Inflammatory macrophage treated with lipopolysaccharide for 4 hours (primary cell): ENCODE data around the gene KHDRBS1.
"Not testable (repeated sequence)": the region's sequence is repeated elsewhere in the genome, so short reads cannot be mapped to it uniquely, and the experiment has no call there.

Experiments
- DNase-seq: peaks from one replicate; pipeline ENCODE4 v3.0.0-alpha.2; 2020

The KHDRBS1 gene, protein sequence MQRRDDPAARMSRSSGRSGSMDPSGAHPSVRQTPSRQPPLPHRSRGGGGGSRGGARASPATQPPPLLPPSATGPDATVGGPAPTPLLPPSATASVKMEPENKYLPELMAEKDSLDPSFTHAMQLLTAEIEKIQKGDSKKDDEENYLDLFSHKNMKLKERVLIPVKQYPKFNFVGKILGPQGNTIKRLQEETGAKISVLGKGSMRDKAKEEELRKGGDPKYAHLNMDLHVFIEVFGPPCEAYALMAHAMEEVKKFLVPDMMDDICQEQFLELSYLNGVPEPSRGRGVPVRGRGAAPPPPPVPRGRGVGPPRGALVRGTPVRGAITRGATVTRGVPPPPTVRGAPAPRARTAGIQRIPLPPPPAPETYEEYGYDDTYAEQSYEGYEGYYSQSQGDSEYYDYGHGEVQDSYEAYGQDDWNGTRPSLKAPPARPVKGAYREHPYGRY

DNA sequence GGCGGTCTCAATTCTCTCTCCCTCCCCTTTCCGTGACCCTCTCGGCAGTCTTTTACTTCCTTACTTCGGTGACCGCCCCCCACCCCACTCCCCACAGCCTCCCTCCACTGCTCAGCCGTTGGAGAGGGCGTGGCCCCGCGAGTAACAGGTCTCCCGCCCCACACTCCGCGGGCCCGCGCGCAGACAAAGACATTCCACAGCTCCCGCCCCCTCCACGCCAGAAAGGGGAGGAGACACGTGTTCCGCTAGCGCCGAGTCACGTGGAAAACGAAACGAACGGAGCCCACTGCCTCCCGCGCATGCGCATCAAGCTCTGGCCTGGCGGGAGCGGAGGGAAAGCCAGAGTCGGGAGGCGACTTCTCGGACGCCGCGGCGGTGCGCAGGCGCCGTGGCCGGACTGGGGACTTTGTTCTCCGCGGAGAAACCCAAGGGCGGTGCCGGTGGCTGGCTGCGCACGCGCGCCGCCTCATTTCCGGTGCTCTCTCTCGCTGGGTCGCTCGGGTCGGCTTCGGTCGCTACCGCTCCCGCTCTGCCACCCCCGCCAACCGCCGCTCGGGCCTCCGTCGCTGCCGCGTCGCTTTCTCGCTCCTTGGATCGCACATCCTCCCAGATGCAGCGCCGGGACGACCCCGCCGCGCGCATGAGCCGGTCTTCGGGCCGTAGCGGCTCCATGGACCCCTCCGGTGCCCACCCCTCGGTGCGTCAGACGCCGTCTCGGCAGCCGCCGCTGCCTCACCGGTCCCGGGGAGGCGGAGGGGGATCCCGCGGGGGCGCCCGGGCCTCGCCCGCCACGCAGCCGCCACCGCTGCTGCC, at the start of gene KHDRBS1:
TSS of gene KHDRBS1 (plus strand) at position 483 of the 813 bp plus-strand sequence. CDS start at position 611, 128 bp downstream.
- peak; percentile 99 for DNase-seq

DNA sequence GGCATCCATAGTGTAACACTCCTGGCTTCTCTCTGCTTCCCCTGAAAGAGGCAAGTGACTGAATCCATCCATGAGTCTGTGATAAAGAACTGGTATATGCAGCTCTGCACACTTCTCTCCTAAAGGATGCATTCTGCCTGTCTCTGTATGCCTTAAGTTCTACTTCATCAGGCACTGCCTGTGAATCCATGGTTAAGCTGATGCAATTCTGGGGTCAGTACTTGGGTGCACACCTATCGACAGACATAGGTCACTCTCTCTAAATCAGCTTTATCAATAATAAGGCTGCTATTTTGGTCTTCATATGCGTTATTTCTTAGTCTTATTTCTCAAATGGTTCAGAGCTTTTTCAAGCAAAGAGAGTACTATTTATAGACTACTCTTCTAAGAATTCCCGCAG, 42.8 kb upstream of the KHDRBS1 start:
- DNase-seq = no peak

DNA sequence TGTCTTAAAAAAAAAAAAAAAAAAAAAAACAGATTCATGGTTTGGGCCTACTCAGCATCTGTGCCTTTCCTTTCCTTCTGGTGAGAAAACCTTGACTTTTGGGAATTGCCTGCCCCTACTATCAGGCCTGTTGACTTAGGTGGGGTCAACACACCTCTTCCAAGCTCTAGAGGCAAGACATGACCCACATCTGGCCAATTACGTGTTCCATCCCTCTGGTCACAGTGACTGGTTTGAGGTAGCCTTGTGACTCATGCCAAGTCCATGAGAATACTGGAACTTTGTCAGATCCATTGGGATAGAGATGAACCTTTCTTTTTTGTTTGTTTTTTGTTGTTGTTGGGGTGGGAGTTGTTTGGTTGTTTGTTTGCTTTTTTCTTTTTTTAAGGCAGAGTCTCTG, 37.3 kb upstream of the KHDRBS1 start:
- no peak for DNase-seq

DNA sequence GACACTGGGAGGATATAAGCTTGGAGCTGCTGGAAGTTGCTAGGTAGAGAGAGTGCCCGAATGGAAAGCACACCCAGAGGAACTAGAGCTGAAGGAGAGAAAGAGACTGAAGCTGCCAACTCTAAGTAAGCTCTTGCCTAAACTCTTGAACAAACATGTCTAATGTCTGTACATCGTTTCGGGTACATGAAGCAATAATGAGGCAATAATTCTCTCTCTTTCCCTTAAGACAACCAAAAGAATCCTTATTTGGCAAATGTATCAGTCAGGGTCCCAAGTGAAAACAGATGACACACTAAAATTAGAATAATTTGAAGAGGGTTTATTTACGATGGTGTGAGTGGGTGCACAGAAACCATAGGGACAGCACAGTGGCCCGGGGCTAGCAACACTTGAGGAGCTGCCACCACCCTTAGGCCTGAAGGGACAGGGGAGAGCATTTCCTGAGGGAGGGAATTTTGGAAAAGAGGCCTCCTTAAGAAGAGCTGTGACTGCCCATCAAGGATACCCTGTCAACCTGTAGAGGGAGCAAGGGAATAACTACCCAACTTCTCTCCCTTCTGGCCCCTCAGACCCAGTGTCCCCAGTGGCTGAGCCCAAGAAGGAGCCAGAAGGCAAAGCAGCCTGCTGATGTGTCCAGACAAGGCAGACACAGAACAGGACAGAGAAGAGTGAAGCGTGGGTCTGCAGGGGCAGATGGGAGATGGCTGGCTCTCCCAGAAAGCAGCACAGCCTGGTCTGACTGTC, 36.1 kb upstream of the KHDRBS1 start:
- DNase-seq = peak; percentile 25

DNA sequence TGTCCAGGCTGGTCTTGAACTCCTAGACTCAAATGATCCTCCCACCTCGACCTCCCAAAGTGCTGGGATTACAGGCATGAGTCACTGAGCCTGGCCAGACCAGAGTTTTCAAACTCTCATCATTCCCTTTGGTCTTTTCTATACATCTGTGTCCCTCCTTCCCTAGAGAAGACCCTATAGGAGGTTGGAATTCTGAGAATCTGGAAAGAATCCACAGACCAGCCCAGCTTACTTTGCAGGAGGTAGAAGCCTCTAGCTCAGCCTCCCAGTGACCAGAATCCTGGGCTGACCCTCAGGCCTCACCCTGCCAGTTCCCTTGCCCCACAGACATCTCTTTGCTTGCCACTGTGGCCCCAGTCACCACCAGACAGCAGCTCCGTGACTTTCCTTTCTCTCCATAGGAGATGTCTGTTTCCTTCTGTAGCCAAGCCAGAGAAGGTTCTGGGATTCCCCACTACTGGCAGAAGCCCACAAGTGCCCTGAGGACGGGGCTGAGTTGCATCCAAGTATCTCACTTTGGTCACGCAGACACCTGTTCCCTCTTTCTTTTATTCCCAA, 34.7 kb upstream of the KHDRBS1 start:
- DNase-seq = no peak

DNA sequence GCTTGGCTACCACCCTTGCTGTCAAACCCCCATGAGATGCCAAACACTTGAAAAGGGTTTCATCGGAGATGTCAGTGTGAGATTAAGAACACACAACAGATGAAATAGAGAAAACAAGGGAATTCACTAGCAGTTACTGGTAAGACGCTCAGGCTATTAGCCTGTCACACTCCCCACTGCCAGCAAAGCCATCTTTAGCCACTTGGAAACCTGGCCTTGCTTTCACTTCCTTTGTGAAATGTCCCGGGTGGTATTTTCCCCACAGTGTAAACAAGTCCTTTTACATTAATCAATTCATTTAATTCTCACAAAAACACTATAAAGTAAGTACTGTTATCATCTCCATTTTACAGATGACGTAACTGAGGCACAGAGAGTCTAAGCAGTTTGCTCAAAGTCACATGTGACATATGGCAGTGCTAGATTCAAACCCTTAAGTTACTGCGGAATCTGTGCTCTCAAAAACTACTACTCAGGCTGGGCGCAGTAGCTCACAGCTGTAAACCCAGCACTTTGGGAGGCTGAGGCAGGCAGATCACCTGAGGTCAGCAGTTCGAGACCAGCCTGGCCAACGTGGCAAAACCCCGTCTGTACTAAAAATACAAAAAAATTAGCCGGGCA, 32.7 kb upstream of the KHDRBS1 start:
- peak; percentile 25 for DNase-seq

DNA sequence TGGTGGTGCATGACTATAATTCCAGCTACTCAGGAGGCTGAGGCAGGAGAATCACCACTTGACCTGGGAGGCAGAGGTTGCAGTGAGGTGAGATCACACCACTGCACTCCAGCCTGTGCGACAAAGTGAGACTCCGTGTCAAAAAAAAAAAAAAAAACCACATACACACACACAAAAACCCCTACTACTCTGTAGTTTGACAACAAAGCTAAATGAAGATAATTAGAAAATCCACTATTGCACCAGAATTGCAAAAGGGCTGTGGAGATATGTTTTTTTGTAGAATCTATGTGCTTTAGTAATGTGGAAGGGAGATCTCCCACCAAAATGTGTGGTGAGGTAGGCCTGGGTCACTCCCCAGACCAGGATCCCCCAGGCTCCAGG, 32.2 kb upstream of the KHDRBS1 start:
- DNase-seq = peak; percentile 60

DNA sequence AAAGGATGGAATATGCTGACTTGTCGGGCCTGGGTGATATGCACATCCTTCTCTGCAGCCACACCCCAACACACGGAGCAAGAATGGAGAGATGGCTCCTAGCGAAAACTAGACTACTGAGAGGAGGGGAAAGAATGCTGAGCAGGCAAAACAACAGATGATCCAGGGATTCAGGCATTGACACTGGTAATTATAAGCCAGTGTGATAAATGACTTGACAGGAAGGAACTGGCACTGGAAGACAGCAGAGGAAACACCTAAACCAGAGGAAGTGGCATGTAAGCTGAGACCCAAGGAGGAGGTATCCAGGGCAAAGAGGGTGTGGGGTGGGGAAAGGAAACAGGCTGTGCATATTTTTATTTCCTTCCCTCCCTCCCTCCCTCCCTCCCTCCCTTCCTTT, 31.7 kb upstream of the KHDRBS1 start:
- no peak for DNase-seq

DNA sequence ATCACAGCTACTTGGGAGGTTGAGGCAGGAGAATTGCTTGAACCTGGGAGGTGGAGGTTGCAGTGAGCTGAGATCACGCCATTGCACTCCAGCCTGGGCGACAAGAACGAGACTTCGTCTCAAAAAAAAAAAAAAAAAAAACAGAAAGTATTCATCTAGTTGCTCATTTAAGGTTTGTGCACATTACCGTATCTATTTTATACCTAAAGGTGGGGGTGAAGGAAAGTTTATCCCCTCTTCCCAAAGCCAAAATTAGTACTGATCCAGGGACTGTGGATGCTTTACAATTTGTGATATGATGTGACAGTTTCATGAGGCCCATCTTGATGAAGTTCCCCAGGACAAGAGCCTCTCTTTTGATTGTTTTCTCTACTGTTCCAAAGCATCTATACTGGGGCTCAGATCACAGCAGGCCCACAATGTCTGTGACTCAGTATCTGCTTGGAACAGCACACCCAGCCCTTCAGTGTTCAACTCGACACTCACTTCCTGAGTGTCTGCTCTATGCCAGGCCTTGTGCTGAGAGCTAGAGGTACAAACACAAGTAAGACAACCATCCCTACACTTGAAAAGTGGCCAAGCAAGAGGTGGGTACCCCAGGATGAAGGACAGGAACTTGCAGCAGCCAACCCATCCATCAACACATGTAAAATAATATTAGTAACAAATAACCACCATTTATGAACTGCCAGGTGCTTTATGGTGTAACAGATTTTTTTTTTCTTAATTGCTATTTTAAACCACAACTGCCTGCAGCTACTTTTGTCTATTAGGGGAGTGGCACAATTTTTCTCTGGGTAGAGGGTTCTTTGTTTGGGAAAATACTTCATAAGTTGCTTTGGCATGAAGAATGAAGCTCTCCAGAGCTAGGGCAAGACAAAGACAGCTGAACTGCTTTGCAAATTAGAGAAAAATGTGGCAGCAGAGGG, 29.0 kb upstream of the KHDRBS1 start:
- no peak for DNase-seq

DNA sequence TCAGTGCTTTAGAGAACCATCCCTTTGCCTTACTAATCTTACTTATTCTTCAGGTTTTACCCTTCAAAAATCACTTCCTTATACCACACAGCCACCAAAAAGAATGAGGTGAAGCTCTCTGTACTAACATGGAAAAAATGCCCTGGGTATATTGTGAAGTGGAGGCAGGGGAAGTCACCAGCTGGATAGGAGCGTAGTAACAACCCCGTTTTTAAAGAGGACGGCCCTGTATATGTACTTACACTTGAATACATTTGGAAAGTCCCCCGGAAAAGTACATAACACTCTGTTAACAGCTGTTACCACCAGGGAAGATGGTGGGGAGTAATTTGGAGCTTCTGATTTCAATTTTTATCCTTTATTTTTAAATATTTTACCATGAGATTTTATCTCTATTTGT, 28.2 kb upstream of the KHDRBS1 start:
- DNase-seq = peak; percentile 19

DNA sequence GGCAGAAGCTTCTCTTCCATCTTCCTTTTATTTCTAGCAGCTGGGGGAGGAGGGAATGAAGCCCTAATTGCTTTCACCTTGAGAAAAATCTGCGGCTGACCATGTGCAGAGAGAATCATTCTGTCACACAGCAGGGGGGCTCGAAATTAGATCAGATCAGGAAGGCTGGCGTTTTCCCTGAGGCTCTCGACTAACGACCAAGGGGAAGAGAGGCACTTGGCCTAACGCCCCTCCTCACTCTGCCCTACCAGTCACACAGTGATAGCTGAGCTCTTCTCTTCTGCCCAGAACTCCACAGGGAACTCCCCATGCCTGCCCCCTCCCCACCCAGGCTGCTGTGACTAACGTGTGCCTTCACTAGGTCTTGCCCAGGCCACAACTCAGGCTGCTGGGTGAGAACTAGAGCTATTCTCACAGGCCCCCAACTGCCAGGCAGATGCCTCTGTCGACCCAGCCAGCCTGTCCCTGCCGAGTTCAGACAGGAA, 26.5 kb upstream of the KHDRBS1 start:
- no peak for DNase-seq

DNA sequence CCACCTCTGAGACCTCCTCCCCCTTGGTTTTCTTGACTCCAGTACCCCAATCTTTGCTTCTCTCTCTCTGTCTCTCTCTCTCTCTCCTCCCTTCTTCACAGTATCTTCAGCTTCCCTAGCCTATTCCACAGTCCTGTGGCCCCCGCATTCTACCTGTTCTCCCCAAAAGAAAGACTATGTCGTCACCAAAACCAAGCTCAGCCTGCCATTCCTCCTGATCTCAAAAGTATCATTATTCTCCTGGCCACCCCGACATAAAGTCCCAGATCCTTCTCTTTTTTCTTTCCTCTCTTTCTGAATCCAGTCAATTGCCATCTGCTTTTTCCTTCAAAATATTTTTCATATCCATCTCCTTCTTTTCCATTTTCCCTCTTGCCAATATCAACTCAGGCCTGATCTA, 23.7 kb upstream of the KHDRBS1 start:
- DNase-seq = no peak

DNA sequence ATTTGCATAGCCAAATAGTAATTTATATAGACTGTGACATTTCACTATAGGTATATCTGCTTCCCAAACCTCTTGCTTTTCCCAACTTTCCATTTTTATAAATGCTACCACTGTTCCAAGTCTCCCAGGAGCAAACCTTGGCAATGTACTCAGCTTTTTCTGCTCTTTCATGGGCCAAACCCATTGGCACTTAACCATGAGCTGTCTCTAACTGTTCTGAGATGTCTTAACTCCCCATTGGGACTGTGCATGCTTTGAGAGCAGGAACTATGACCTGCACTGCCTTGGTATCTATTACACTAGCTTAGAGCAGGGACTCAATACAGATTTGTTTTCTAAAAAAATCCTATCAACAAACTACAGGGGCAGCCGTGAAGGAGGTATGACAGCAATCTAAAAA, 22.5 kb upstream of the KHDRBS1 start:
- no peak for DNase-seq

DNA sequence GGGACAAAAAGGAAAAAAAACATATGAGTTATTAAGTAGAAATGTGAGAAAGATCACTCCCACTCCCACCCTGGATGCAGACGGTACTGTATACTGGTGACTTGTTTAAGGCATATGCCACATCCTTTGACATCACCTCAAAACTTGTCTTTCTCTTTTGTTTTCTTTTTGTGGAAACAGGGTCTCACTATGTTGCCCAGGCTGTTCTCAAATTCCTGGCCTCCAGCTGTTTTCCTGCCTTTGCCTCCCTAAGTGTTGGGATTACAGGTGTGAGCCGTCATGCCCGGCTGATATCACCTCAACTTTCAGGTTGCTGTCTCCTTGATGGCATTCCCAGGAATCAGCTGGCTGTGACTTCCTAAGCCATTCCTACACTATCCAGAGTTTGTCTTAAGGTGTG, 18.4 kb upstream of the KHDRBS1 start:
- no peak for DNase-seq

DNA sequence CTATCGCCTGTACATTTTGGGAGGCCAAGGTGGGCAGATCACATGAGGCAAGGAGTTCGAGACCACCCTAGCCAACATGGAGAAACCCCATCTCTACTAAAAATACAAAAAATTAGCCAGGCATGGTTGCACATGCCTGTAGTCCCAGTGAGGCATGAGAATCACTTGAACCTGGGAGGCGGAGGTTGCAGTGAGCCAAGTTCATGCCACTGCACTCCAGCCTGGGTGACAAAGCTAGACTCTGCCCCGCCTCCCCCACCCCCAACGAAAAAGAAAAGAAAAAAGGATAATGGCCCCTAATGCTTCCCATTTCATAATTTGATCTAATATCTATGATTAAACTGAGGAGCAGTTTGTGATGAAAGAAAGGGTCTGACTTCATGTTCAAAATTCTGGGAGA, 17.5 kb upstream of the KHDRBS1 start:
- DNase-seq = not testable (repeated sequence)

DNA sequence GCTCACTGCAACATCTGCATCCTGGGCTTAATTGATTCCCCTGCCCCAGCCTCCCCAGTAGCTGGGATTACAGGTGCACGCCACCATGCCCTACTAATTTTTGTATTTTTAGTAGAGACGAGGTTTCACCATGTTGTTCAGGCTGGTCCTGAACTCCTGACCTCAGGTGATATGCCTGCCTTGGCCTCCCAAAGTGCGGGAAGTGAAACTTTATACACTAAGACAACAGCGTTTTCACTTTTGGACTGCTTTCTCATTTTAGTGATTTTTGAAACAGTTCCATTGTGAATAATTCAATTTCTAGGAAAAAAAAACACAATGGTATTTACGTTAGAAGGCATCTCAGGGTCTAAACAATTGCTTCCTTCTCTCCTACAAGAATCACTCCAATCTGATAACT, 11.8 kb upstream of the KHDRBS1 start:
- no peak for DNase-seq

DNA sequence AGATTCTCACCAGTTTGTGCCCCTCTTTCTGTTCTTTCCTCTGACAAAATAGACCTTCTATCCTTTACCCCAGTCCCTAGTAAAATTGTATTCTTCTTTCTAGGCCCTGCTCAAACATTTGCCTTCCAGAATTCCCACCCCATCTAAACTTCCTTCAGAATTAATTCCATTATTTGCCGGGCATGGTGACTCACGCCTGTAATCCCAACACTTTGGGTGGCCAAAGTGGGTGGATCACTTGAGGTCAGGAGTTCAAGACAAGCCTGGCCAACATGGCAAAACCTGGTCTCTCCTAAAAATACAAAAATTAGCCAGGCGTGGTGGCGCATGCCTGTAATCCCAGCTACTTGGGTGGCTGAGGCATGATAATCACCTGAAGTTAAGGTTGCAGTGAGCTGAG, 11.4 kb upstream of the KHDRBS1 start:
- DNase-seq = not testable (repeated sequence)

DNA sequence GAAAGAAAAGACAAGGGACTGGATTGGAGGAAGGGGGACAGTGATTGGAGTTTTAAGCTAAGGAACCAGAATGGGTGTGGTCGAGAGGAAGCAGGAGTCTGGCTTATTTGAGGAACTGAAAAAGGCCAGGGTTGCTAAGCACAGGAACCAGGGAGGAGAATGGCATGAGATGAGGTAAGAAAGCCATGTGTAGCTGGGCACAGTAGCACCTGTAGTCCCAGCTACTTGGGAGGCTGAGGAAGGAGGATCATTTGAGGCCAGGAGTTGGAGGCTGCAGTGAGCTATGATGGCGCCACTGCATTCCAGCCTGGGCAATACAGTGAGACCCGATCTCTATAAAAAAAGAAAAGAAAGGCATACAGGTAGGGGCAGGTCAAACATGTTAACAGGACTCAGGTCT, 8.1 kb upstream of the KHDRBS1 start:
- peak; percentile 86 for DNase-seq

DNA sequence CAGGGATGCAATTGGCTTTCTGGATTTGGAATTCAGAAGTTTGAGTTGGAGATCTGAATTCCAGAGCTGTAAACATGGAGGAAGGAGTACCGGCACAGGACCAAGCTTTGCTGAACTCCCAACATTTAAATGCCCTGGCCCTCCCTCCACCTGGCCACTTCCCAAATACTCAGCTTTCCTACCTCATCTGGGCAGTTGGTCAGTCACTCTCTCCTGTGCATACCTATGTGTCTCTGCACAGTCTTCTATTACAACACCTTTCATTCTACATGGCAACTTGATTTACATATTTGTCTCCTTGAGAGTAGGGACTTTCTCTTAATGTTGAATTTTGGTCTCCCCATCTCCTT, 6.1 kb upstream of the KHDRBS1 start:
- DNase-seq = no peak

DNA sequence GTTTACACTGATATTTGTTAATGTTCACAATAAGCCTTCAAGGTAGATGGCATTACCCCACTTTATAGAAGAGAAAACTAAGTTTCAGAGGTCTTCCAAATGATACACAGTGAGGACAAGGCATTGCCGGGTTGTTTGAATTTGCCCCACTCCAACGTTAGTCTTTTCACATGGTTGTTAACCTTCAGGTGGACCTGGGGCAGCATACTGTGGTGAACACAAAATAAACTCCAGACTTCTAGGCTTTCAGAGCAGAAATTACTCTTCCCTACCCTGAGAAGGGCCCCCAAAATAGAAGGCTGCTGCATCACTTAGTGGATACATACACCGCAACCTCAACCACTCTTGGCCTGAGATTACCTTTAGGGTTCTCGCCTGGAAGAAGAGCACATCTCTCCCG, 3.4 kb upstream of the KHDRBS1 start:
- DNase-seq = no peak

DNA sequence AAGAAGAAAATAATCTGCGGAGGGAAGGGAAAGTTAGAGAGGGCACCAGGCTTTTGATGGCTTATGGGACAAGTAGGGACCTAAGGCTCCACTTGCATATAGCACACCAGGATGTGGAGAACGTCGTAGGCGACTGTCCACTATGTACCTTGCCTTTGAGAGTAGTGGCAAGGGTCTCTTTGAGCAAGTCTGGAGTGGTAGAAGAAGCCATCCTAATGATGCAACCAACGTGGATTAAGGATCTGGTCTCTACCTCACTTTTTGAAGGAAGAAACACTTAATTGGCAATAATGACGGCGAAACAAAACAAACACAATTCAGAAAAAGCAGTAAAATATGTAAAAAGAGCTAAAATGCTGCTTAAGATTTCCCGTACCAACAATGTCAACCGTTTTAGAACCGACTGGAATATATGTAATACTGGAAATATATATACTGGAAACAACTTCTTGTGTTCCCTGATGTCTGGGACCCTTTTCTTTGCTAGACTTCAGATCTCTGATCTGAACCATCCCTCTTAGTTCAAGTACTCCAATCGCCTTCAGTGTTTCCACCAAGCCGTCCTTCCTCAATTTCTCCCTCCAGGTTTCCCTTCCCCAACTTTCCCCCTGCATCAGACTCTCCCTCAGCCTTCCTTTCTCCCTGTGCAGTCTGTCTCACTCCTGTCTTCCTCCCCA, 821 bp upstream of the KHDRBS1 start:
- DNase-seq = no peak
